WTC11 (cell line): ENCODE measurements around the gene MRC1.

Experiments
- CREM ChIP-seq: sonication (generic); formaldehyde crosslinking; IDR thresholded peaks from 2 replicates; pipeline ENCODE4 v1.8.1; 2022; ENCODE audit warnings: mild to moderate bottlenecking, missing genetic modification reagents, moderate library complexity
- ELF4 ChIP-seq: sonication (generic); formaldehyde crosslinking; IDR thresholded peaks from 2 replicates; pipeline ENCODE4 v1.8.1; 2022; ENCODE audit warnings: low read depth, mild to moderate bottlenecking, moderate library complexity, missing genetic modification reagents
- FOXP1 ChIP-seq: sonication (generic); formaldehyde crosslinking; IDR thresholded peaks from 2 replicates; pipeline ENCODE4 v1.8.0; 2022; ENCODE audit warnings: missing genetic modification reagents, mild to moderate bottlenecking, moderate library complexity, borderline replicate concordance
- RELA ChIP-seq: sonication (generic); formaldehyde crosslinking; IDR thresholded peaks from 2 replicates; pipeline ENCODE4 v1.8.1; 2022; ENCODE audit warnings: missing genetic modification reagents, mild to moderate bottlenecking, borderline replicate concordance
- TF ChIP-seq, protein P1 (sequence below): sonication (generic); formaldehyde crosslinking; IDR thresholded peaks from 2 replicates; pipeline ENCODE4 v1.8.0; 2022; ENCODE audit warnings: mild to moderate bottlenecking, missing genetic modification reagents
- TF ChIP-seq, protein P2 (sequence below): fragments of 200-600 bp; IDR thresholded peaks from 2 replicates; pipeline ENCODE4 v1.8.0; 2022; ENCODE audit warnings: antibody characterized with exemption
- TF ChIP-seq, protein P3 (sequence below): sonication (generic); formaldehyde crosslinking; IDR thresholded peaks from 2 replicates; pipeline ENCODE4 v1.8.1; 2022; ENCODE audit warnings: low read depth, missing genetic modification reagents, borderline replicate concordance
- TF ChIP-seq, protein P4 (sequence below): sonication (generic); formaldehyde crosslinking; IDR thresholded peaks from 2 replicates; pipeline ENCODE4 v1.8.0; 2022; ENCODE audit warnings: missing genetic modification reagents
- TF ChIP-seq, protein P5 (sequence below): sonication (generic); formaldehyde crosslinking; IDR thresholded peaks from 2 replicates; pipeline ENCODE4 v1.8.0; 2022; ENCODE audit warnings: mild to moderate bottlenecking, missing genetic modification reagents

DNA sequence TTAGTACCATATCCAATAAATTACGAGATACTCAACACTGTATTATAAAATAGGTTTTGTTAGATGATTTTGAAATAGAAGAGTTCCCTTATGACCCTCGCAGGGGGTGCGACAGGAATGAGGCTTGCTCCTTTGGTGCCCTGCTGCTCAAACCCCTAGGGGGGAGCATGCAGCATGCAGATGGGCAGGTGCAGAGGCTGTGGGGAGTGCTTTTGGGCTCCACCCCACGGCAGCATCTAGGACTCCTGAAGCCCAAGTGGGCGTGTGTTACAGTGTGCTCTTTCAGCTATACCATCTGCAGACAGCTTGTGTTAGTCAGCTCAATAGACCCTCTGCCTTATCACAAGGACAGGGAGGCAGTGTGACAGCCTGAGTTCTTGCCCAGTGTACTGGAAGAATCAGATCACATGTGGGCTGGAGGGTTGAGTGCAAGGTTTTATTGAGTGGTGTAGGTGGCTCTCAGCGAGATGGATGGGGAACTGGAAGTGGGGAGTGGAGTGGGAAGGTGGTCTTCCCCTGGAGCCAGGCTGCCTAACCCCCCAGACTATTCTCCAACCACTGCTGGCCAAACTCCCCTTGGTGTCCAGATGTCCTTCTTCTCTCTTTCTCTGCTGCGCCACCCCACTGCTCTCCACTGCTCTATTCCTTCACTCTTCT lies 3.1 kb upstream of the MRC1 start:
- TF ChIP-seq, protein P1, sequence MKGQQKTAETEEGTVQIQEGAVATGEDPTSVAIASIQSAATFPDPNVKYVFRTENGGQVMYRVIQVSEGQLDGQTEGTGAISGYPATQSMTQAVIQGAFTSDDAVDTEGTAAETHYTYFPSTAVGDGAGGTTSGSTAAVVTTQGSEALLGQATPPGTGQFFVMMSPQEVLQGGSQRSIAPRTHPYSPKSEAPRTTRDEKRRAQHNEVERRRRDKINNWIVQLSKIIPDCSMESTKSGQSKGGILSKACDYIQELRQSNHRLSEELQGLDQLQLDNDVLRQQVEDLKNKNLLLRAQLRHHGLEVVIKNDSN (CRISPR knock-in tag) = no peak
- TF ChIP-seq ELF4 (no peak), RELA (CRISPR knock-in tag) (no peak), CREM (CRISPR knock-in tag) (no peak), FOXP1 (CRISPR knock-in tag) (no peak)
- TF ChIP-seq, protein P2, sequence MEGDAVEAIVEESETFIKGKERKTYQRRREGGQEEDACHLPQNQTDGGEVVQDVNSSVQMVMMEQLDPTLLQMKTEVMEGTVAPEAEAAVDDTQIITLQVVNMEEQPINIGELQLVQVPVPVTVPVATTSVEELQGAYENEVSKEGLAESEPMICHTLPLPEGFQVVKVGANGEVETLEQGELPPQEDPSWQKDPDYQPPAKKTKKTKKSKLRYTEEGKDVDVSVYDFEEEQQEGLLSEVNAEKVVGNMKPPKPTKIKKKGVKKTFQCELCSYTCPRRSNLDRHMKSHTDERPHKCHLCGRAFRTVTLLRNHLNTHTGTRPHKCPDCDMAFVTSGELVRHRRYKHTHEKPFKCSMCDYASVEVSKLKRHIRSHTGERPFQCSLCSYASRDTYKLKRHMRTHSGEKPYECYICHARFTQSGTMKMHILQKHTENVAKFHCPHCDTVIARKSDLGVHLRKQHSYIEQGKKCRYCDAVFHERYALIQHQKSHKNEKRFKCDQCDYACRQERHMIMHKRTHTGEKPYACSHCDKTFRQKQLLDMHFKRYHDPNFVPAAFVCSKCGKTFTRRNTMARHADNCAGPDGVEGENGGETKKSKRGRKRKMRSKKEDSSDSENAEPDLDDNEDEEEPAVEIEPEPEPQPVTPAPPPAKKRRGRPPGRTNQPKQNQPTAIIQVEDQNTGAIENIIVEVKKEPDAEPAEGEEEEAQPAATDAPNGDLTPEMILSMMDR = no peak
- TF ChIP-seq, protein P3, sequence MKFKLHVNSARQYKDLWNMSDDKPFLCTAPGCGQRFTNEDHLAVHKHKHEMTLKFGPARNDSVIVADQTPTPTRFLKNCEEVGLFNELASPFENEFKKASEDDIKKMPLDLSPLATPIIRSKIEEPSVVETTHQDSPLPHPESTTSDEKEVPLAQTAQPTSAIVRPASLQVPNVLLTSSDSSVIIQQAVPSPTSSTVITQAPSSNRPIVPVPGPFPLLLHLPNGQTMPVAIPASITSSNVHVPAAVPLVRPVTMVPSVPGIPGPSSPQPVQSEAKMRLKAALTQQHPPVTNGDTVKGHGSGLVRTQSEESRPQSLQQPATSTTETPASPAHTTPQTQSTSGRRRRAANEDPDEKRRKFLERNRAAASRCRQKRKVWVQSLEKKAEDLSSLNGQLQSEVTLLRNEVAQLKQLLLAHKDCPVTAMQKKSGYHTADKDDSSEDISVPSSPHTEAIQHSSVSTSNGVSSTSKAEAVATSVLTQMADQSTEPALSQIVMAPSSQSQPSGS = no peak
- TF ChIP-seq, protein P4, sequence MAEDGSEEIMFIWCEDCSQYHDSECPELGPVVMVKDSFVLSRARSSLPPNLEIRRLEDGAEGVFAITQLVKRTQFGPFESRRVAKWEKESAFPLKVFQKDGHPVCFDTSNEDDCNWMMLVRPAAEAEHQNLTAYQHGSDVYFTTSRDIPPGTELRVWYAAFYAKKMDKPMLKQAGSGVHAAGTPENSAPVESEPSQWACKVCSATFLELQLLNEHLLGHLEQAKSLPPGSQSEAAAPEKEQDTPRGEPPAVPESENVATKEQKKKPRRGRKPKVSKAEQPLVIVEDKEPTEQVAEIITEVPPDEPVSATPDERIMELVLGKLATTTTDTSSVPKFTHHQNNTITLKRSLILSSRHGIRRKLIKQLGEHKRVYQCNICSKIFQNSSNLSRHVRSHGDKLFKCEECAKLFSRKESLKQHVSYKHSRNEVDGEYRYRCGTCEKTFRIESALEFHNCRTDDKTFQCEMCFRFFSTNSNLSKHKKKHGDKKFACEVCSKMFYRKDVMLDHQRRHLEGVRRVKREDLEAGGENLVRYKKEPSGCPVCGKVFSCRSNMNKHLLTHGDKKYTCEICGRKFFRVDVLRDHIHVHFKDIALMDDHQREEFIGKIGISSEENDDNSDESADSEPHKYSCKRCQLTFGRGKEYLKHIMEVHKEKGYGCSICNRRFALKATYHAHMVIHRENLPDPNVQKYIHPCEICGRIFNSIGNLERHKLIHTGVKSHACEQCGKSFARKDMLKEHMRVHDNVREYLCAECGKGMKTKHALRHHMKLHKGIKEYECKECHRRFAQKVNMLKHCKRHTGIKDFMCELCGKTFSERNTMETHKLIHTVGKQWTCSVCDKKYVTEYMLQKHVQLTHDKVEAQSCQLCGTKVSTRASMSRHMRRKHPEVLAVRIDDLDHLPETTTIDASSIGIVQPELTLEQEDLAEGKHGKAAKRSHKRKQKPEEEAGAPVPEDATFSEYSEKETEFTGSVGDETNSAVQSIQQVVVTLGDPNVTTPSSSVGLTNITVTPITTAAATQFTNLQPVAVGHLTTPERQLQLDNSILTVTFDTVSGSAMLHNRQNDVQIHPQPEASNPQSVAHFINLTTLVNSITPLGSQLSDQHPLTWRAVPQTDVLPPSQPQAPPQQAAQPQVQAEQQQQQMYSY (CRISPR knock-in tag) = no peak
- TF ChIP-seq, protein P5, sequence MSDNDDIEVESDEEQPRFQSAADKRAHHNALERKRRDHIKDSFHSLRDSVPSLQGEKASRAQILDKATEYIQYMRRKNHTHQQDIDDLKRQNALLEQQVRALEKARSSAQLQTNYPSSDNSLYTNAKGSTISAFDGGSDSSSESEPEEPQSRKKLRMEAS = no peak
